22Rv1 (cell line): ENCODE measurements around the gene CPAMD8.

Source experiments
- H3K27ac ChIP-seq: fragments of 450-650 bp; 2 replicates; pipeline ENCODE4 v1.5.1; 2017
- ZFX ChIP-seq: fragments of 450-650 bp; IDR thresholded peaks from 2 replicates; pipeline ENCODE4 v1.6.1; 2017; ENCODE audit warnings: antibody characterized with exemption, borderline replicate concordance
- TF ChIP-seq, protein P1 (sequence below): fragments of 450-650 bp; IDR thresholded peaks from 2 replicates; pipeline ENCODE4 v1.5.1; 2017; ENCODE audit warnings: mild to moderate bottlenecking

CPAMD8 gene

GRCh38 chr19:16955161-16955560 lies 71.4 kb downstream of the CPAMD8 start:
- no peak overlapping the region for H3K27ac ChIP-seq
- TF ChIP-seq, protein P1, sequence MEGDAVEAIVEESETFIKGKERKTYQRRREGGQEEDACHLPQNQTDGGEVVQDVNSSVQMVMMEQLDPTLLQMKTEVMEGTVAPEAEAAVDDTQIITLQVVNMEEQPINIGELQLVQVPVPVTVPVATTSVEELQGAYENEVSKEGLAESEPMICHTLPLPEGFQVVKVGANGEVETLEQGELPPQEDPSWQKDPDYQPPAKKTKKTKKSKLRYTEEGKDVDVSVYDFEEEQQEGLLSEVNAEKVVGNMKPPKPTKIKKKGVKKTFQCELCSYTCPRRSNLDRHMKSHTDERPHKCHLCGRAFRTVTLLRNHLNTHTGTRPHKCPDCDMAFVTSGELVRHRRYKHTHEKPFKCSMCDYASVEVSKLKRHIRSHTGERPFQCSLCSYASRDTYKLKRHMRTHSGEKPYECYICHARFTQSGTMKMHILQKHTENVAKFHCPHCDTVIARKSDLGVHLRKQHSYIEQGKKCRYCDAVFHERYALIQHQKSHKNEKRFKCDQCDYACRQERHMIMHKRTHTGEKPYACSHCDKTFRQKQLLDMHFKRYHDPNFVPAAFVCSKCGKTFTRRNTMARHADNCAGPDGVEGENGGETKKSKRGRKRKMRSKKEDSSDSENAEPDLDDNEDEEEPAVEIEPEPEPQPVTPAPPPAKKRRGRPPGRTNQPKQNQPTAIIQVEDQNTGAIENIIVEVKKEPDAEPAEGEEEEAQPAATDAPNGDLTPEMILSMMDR, result no peak
- TF ChIP-seq ZFX, result no peak

GRCh38 chr19:16952046-16952445 lies 74.6 kb downstream of the CPAMD8 start:
- TF ChIP-seq, protein P1, result no peak
- no peak for TF ChIP-seq ZFX
- H3K27ac ChIP-seq, result no peak overlapping the region

DNA sequence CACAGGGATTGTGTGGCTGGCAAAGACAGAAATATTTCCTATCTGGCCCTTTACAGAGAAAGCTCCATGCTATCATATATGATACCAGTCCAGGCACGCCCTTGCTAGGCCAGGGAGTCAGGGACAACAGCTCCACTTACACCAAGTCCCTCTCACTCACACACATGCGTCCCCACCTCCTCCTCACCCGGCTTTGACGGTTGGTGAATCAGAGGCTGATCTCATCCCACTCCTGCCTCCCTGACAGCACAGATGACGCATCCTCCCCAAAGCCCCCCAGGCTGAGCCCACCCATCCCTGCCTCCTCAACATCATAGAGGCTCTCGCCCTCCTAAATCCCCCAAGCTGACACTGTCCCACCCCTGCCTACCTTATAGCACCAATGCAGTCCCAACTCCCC lies 75.1 kb downstream of the CPAMD8 start:
- TF ChIP-seq ZFX, result no peak
- TF ChIP-seq, protein P1, result no peak
- H3K27ac ChIP-seq, result no peak overlapping the region

DNA sequence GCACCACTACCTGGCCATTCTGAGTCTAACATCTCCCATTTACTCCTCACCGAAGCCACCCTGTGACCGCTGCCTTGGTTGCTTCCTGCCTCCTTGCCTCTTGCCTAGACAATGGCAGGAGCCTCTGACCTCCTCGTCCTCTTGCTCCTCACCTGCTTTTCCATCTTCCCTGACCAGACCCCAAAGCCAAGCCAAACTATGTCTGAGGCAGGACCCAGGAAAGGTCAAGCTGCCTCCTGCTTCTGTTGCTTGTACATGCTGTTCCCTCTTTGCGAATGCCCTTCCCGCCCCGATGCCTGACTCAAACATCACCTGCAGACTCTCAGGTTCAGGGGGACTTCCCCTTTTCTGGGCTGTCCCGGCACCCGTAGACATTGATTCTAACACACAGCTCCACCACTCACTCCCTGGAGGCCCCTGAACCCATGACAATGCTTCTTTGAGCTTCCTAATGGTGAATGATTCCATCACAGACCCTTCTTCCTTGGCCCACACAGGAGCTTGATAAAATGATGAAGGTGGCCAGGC lies 77.0 kb downstream of the CPAMD8 start:
- no peak overlapping the region for H3K27ac ChIP-seq
- TF ChIP-seq ZFX, result no peak
- TF ChIP-seq, protein P1, result no peak

GRCh38 chr19:16946951-16947940 lies 79.4 kb downstream of the CPAMD8 start:
- TF ChIP-seq, protein P1, result no peak
- no peak for TF ChIP-seq ZFX
- no peak overlapping the region for H3K27ac ChIP-seq

GRCh38 chr19:16945762-16946465 lies 80.7 kb downstream of the CPAMD8 start:
- no peak overlapping the region for H3K27ac ChIP-seq
- TF ChIP-seq ZFX, result no peak
- TF ChIP-seq, protein P1, result no peak

DNA sequence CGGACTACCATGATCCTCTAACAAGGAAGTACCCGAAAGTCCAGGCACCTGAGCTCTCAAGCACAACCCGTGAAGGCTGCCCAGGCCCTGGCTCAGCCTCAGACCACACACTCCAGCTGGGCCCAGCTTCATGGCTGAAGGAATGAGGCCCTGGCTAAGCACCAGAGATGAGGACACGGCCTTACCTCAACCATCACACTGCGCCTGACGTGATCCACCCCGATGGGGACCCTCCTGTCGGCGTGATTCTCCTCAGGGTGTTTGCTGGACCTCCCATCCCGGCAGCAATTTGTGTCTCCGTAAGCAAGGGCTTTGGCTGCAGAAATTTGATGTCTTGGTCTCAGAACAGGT lies 81.3 kb downstream of the CPAMD8 start:
- TF ChIP-seq, protein P1, result no peak
- TF ChIP-seq ZFX, result no peak
- H3K27ac ChIP-seq, result no peak overlapping the region
